ENCODE results near the gene IL33.
"Not testable (repeated sequence)": the region's sequence is repeated elsewhere in the genome, so short reads cannot be mapped to it uniquely, and the experiment has no call there.

The IL33 gene

GRCh38 chr9:6215562-6215961 lies at the start of gene IL33:
Gene IL33 (plus strand): TSS chr9:6215807. CDS start chr9:6241695, 25,888 bp downstream.
- DNase-seq: no peak

DNA sequence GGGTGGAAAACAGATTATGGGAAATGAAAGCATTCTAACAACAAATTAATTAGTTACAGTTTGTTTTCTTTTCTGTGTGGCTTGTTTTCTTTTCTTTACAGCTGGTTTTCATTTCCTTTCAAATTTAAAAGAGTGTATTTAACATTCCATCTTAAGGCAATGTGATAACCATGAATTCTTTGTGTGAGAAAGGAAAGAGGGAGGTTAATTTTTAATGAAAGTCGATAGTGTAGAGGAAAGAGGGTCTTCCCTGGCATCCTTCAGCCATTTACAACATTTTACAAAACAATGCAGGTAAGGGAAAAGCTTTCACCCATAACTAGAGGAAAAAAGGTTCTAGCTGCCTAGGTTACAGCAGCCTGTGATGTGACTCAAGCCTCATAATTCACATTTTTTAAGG lies 43.9 kb upstream of the IL33 start:
- DNase-seq: no peak

DNA sequence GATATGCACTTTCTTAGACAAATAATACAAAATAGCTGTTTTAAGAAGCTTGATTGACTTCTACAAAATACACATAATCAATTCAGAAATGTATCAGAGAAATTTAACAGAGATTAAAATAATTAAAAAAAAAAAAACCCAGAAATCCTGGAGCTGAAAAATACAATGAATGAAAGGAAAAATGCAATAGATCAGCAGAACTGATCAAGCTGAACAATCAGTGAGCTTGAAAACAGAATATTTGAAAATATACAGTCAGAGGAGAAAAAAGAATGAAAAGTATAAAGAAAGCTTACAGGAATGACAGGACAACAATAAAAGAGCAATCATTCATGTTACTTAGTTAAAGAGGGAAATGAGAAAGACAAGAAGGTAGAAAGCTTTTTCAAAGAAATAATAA lies 41.7 kb upstream of the IL33 start:
- no peak for DNase-seq

GRCh38 chr9:6182549-6183226 lies 32.9 kb upstream of the IL33 start:
- not testable (repeated sequence) for DNase-seq

DNA sequence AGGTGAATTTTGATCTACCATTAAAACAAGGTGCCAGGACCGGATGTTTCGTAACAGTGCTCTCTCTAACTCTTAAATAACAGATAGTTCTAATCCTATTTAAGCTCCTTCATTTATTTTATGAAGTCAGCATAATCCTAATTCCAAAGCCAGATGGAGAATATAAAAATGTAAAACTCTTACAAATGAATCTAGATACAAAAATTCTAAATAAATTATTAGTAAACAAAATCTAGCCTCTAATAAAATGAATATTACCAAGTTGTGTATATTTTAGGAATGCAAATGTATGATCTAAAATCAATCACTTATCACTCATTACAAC lies 32.4 kb upstream of the IL33 start:
- no peak for DNase-seq

DNA sequence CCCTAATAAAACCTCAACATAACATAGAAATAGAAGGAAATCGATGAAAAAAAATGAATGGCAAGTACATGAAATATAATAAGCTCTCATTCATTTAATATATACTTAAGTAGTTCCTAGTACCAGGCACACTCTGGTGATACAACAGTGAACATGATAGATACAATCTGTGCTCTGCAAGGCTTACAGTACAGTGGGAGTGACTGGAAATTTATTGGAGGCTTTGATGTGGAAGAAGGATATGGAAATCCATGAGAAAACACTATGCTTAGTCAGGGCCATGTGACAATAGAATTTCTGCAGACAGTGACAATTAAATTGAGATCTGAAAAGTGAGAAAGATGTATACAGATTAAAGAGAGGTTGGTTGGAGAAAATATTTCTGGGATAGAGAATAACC lies 32.0 kb upstream of the IL33 start:
- no peak for DNase-seq

- no peak for DNase-seq
These were observed 30.6 kb upstream of the IL33 start for GRCh38 chr9:6184749-6185645.

- no peak for DNase-seq
These were observed 28.9 kb upstream of the IL33 start for GRCh38 chr9:6186691-6187090.

DNA sequence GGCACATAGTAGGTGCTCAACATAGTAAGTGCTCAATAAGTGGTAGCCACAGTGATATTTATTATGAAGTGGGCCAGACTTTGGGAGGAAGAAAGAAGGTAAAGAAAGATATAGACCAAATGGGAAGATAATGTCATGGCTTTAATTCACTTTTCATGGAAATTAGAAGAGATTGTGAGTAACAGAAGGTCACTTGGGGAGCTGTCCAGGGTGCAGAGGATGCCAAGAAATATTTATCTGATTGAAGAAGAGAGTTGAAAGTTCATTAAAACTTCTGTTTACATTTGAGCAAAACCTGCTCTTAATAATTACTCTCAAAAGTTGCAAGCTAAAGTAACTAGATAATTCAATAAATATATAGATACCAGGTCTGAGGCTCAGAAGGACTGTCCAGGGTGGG lies 28.3 kb upstream of the IL33 start:
- no peak for DNase-seq

- no peak for DNase-seq
These were observed 27.1 kb upstream of the IL33 start for GRCh38 chr9:6188466-6188865.

- no peak for DNase-seq
These were observed 26.7 kb upstream of the IL33 start for GRCh38 chr9:6188906-6189305.

DNA sequence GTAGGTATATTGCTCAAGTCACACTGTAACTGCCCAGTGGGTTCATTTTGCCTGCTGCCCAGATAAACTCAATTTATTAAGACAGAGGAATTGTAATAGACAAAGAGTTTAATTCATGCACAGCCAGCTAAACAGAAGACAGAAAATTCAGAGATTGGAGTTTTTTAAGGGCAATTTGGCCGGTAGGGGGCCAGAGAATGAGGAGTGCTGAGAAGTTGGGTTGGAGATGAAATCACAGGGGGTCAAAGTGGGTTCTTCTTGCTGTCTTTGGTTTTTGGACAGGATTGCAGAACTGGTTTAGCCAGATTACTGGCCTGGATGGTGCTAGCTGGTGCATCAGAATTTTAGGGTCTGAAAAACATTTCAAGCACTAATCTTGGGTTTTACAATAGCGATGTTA lies 20.7 kb upstream of the IL33 start:
- no peak for DNase-seq

- DNase-seq: no peak
These were observed 19.8 kb upstream of the IL33 start for GRCh38 chr9:6195714-6196360.

DNA sequence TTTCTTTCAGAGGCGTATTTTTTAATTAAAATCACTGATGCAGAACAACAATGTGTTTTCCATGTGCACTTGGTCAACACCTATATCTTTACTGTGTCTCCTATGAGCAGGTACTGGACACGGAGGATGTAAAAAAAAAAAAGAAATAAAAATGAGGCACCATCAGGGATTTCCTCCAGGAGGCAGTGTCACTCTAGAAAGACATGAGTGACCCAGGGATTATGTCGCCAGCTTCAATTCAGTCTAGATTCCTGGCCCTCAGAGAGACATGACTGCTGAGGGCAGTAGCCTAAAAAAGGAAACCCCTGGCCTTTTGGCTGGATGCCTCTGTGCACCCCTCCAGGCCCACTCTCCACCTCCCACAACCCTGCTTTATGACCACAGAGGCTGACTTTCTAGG lies 18.3 kb upstream of the IL33 start:
- no peak for DNase-seq

DNA sequence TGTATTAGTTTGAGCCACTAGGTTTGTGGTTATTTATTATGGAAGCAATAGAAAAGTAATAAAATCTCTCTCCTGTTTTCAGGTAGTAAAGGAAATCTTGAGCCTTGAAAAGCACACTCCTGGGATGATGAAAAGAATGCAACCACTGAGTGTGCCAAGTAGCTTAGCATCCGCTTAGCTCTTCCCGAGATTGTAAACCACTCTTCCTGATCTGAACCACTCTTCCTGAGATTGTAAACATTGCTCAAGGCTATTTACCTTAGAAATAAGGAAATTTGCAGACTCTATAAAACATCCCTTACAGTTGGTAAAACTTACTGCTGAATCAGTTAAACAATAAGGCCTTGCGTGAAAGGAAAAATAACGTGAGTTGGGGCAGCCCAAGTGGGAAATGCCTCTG lies 17.4 kb upstream of the IL33 start:
- no peak for DNase-seq

- no peak for DNase-seq
These were observed 16.0 kb upstream of the IL33 start for GRCh38 chr9:6199596-6199995.

DNA sequence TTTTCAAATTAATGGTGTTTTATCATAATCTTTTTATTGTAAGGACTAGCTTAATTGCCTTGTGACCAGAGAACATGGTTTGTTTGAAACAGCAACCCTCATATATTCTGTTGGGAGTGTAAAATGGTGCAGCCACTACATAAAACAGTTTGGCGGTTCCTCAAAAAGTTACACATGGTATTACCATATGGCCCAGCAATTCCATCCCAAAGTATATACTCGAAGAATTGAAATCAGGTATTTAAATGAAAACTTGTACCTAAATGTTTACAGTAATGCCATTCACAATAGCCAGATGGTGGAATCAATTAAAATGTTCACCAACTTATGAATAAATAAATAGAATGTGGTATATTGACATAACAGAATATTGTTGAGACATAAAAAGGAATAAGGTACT lies 14.8 kb upstream of the IL33 start:
- DNase-seq: no peak

GRCh38 chr9:6209966-6210365 lies 5.6 kb upstream of the IL33 start:
- DNase-seq: no peak

- DNase-seq: no peak
These were observed 2.8 kb upstream of the IL33 start for GRCh38 chr9:6212722-6213375.

DNA sequence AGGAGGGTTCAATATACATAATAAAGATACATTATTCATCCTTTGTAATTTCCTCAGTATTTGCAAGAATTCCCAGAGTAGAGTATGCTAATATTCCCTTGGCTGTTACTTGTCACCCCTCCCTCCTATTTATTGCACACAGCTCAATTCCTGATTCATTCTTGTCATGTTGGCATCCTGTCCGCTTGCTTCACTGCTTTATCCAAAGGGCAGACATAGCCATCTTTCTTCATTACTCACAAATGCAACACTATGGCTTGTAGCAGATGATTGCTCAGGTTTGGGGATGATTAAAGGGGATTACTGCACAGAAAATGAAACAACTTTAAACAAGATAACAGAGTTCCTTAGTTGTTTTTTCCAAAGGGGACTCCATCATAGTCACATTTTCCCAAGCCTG lies 1.2 kb upstream of the IL33 start:
- no peak for DNase-seq

GRCh38 chr9:6214903-6215302 lies 704 bp upstream of the IL33 start:
- DNase-seq: no peak

DNA sequence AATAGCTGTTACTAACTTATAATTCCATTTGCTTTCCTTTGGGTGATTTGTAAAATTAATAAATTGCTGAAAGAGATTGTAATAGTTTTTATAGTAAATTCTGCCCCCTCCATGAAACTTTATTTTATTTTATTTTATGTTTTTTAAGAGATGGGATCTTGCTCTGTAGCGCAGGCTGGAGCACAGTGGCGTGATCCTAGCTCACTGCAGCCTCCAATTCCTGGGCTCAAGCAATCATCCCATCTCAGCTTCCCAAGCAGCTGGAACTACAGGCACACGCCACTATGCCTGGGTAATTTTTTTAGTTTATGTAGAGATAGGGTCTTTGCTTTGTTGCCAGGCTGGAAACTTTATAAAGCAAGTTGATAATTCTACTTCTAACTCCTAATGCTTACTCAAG lies 395 bp downstream of the IL33 start:
- DNase-seq: no peak

GRCh38 chr9:6216951-6217350 lies 1.3 kb downstream of the IL33 start:
- no peak for DNase-seq

GRCh38 chr9:6218099-6218502 lies 2.5 kb downstream of the IL33 start:
- no peak for DNase-seq

Data from stimulated activated naive CD4-positive, alpha-beta T cell treated with Interleukin-2 at 50 U/mL for 16 hours (primary cell).